ENCODE data around the gene DCUN1D5.

The DCUN1D5 gene

DNA sequence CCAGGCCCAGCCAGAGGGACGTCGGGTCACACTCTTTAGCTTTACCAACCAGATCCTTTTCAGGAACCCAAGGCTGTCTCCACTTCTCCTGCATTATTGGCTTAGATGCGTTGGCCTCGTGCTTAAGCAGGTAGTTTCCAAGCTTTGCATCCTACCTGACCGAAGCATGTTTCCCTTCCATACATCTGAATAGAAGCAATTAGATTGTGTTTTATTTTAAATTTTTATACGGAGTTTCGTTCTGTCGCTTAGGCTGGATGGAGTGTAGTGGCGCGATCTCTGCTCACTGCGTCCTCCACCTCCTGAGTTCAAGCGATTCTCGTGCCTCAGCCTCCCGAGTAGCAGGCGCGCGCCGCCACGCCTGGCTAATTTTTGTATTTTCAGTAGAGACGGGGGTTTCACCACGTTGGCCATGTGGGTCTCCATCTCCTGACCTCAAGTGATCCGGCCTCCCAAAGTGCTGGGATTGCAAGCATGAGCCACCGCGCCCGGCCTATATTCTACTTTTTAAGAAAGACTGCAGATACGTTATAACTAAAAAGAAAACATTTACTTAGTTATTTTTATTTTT lies 17.9 kb upstream of the DCUN1D5 start:
- peak overlapping the region; percentile 60 for H3K4me3 ChIP-seq (ENCODE audit: low read depth, low read length)
- in situ Hi-C loops (cut with HindIII; ENCODE audit: low sequenced_read_pairs) = no loop called here
- TF ChIP-seq, protein P1, sequence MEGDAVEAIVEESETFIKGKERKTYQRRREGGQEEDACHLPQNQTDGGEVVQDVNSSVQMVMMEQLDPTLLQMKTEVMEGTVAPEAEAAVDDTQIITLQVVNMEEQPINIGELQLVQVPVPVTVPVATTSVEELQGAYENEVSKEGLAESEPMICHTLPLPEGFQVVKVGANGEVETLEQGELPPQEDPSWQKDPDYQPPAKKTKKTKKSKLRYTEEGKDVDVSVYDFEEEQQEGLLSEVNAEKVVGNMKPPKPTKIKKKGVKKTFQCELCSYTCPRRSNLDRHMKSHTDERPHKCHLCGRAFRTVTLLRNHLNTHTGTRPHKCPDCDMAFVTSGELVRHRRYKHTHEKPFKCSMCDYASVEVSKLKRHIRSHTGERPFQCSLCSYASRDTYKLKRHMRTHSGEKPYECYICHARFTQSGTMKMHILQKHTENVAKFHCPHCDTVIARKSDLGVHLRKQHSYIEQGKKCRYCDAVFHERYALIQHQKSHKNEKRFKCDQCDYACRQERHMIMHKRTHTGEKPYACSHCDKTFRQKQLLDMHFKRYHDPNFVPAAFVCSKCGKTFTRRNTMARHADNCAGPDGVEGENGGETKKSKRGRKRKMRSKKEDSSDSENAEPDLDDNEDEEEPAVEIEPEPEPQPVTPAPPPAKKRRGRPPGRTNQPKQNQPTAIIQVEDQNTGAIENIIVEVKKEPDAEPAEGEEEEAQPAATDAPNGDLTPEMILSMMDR (IDR thresholded peaks at IDR 0.05; ENCODE audit: low read depth, low read length, missing control alignments) = no peak
- no peak for DNase-seq (ENCODE audit: low read depth)

DNA sequence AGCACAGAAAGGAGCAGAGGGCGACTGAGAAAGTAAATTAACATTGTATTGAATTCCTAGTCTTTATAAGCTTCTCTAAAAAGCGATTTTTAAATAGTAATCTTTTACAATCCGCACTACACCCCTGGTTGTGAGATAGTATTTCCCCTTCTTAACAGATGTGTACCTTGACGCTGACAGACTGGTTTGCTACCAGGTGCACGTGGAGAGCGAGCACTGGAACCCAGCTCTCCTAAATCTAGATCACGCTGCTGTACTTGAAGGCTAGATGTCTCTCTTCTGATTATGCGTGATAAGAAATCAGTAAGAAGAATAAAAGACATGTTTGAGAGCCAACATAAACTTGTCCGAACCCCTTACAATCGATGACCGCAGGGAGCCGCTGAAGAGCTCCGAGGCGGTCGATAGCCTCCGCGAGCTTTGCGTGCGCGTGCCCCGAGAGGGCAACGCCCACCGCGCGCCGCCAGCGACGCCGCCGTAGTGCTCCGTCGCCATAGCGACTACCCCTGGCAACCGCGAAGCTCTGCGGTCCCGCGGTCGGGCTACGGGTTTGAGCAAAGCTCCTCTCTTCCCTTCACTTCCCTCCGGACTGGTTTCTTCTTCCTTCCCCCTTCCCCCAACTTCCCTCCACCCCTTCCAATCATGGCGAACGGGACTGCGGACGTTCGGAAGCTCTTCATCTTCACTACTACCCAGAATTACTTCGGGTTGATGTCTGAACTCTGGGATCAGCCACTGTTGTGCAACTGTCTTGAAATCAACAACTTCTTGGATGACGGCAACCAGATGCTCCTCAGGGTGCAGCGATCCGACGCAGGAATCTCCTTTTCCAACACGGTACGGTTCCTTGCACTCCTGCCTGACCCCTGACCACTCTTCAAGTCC lies 17.2 kb upstream of the DCUN1D5 start, which contains the start of gene DYNC2H1:
Gene DYNC2H1 (plus strand): TSS at position 494 of the 885 bp plus-strand sequence. CDS start 149 bp downstream, at position 643.
- TF ChIP-seq, protein P1 (IDR thresholded peaks at IDR 0.05; ENCODE audit: low read depth, low read length, missing control alignments) = peak; percentile 53
- DNase-seq (ENCODE audit: low read depth) = peak; percentile 75
- peak within 1 kb of the TSS; percentile 60 for H3K4me3 ChIP-seq (ENCODE audit: low read depth, low read length)
- in situ Hi-C loops (cut with HindIII; ENCODE audit: low sequenced_read_pairs) = no loop called here

DNA sequence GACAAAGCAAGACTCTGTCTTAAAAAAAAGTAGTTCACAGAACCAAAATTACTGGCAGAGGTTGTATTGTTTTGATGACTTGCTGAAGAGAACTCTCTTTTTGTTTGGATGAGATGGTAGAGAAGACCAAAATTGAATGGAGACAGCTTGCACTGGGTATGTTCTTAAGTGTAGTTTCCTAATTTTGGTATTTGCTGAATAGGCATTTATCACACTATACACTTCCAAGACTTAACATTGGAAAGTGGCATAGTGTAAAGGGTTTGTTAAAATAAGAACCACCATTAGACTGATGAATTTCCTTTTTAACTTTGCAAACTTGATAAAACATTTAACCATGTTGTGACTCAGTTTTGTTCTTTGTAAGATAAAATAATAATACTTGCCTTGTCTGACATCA lies 5.3 kb upstream of the DCUN1D5 start:
- no peak for DNase-seq (ENCODE audit: low read depth)
- TF ChIP-seq, protein P1 (IDR thresholded peaks at IDR 0.05; ENCODE audit: low read depth, low read length, missing control alignments) = no peak
- no peak overlapping the region for H3K4me3 ChIP-seq (ENCODE audit: low read depth, low read length)
- in situ Hi-C loops (cut with HindIII; ENCODE audit: low sequenced_read_pairs) = no loop called here

DNA sequence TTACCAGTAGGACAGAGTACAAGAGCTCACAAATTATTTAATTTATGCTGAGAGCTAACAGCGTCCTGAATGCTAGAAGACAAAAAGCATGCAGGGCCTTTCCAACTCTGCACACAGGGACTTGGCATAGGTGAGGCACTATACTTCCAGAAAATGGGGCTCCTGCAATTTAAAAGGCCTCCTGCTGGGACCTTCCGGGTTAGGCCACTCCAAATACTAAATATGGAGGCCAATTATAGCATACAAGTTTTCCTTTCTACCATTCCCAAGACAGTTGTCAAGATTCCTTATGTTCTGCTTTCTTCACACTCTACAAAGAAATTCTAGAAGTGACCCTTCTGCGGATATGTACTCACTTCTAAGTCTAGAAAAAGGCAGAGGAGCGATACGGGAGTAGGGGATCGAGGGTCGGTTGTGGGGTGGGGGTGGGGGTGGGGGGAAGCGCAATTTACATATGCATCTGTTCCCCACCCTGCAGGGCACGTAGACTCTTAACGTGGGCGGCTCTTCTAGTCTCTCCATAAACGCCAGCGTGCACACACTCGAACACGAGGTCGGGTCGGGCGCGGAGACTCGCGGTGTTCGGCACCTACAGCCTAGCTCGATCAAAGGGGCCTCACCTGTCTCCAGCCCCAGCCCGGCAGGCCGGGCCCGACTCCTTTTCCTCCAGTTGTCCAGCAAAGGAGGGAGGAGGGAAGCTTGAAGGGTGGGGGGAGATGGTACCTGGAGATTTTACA lies 728 bp downstream of the DCUN1D5 start:
- peak overlapping the region; percentile 82 for H3K4me3 ChIP-seq (ENCODE audit: low read depth, low read length)
- DNase-seq (ENCODE audit: low read depth) = no peak
- in situ Hi-C loops (cut with HindIII; ENCODE audit: low sequenced_read_pairs) = no loop called here
- TF ChIP-seq, protein P1 (IDR thresholded peaks at IDR 0.05; ENCODE audit: low read depth, low read length, missing control alignments) = no peak

DNA sequence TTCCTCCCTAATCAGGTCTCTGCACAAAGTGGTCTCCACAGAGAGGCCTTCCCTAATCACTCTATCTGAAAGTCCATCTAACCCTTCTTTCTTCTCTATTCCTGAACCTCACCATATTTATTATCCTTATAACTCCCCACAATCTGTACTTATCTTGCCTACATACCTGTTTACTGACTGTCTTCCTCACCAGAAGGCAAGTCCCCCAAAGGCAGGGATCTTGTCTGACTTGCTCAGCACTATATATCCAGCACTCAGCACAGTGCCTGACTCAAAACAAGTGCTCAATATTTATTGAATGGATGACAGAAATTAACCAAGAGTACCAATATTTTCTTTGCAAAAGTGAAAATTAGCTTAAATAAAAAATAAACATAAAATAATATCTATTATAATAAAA lies 5.5 kb downstream of the DCUN1D5 start:
- in situ Hi-C loops (cut with HindIII; ENCODE audit: low sequenced_read_pairs) = no loop called here
- H3K4me3 ChIP-seq (ENCODE audit: low read depth, low read length) = no peak overlapping the region
- DNase-seq (ENCODE audit: low read depth) = no peak

More for the DNA sequence above, 5.5 kb downstream of the DCUN1D5 start:
- TF ChIP-seq, protein P1 (IDR thresholded peaks at IDR 0.05; ENCODE audit: low read depth, low read length, missing control alignments) = no peak
